Small intestine (tissue), 7 donors: ENCODE data around the gene PKP4. TPM values are rescaled to one million over a fixed set of nuclear protein-coding genes. Genes with fewer than 3 reads are reported as not detected.

ENCODE experiments used
- DNase-seq, 2 donors: peaks; one replicate each; pipeline versions ENCODE4 v3.0.0 to v3.0.0-alpha.2; 2013
- FAIRE-seq: peaks from 2 replicates; lab custom pipeline; 2012; peaks lifted over from hg19 to GRCh38; lab: Jason Lieb, UNC
- H3K27ac ChIP-seq, 3 donors: one replicate each; pipeline ENCODE4 v1.5.1; 2013; ENCODE audit warnings: low read length in 2 of 3, mild to moderate bottlenecking in 2 of 3, control low read depth in 1 of 3, inconsistent platforms in 1 of 3, low read depth in 1 of 3, moderate library complexity in 1 of 3
- H3K27me3 ChIP-seq, 3 donors: one replicate each; pipeline ENCODE4 v1.6.1; 2013; ENCODE audit warnings: low read length in 3 of 3, inconsistent platforms in 1 of 3; ENCODE audit not compliant: control insufficient read depth in 3 of 3, insufficient read depth in 3 of 3
- H3K36me3 ChIP-seq, 3 donors: one replicate each; pipeline ENCODE4 v1.6.1; 2013; ENCODE audit warnings: low read length in 3 of 3, inconsistent platforms in 1 of 3, low read depth in 1 of 3, mild to moderate bottlenecking in 1 of 3, moderate library complexity in 1 of 3; ENCODE audit not compliant: control insufficient read depth in 3 of 3, insufficient read depth in 2 of 3
- H3K4me1 ChIP-seq, 3 donors: one replicate each; pipeline ENCODE4 v1.6.1; 2013; ENCODE audit warnings: low read length in 2 of 3, inconsistent platforms in 1 of 3, low read depth in 1 of 3, mild to moderate bottlenecking in 1 of 3, moderate library complexity in 1 of 3; ENCODE audit not compliant: control insufficient read depth in 3 of 3, insufficient read depth in 2 of 3
- H3K4me3 ChIP-seq, 3 donors: one replicate each; pipeline ENCODE4 v1.5.1; 2013; ENCODE audit warnings: low read length in 3 of 3, control low read depth in 1 of 3, inconsistent platforms in 1 of 3, low read depth in 1 of 3, mild to moderate bottlenecking in 1 of 3, moderate library complexity in 1 of 3
- H3K9me3 ChIP-seq, 2 donors: one replicate each; pipeline ENCODE4 v1.6.1; 2013; ENCODE audit warnings: low read depth in 1 of 2, low read length in 1 of 2; ENCODE audit not compliant: control insufficient read depth in 2 of 2, insufficient read depth in 1 of 2
- WGBS, 3 donors: extraction: QIAGEN DNeasy Blood & Tissue Kit; methylation state at CpG; one replicate each; pipeline ENCODE4 v1.1.7; 2013; 5-methylcytosine and 5-hydroxymethylcytosine counted together
- polyA plus RNA-seq, 4 donors: library from polyadenylated mRNA; stranded (reverse) in 3 of 4; unstranded in 1 of 4; fragments of 200-250 nt in 3 of 4; fragments of 120-200 nt in 1 of 4; gene quantifications; one replicate each; pipeline versions ENCODE4 v1.2.1 to v1.2.3, GENCODE V29; 2013
- donor health status: healthy with polysubstance abuse.
- donor health status: control.
- donor health status: control.
- donor health status: Bipolar disorder and iron deficiency.
- donor health status: healthy.

PKP4 gene
- polyA plus RNA-seq, 4 donors, result 16.8 to 54.3 (median 23.3) TPM

GRCh38 chr2:158668001-158668765 lies 211.4 kb downstream of the PKP4 start:
- no peak overlapping the region for H3K4me3 ChIP-seq
- no peaks in the 10 kb centered on the region for H3K4me1 ChIP-seq
- H3K27ac ChIP-seq, result no peak overlapping the region
- H3K9me3 ChIP-seq, result no peaks in the 10 kb centered on the region
- FAIRE-seq (no peak), DNase-seq (no peak)
- peaks cover 6 to 51% (median 19%) of the 10 kb centered on the region in 3 donors for H3K36me3 ChIP-seq
- 75 to 93% (median 91%) methylated on average over 5 of the region's 5 CpGs for WGBS, 3 donors
- no peaks in the 10 kb centered on the region for H3K27me3 ChIP-seq

- H3K36me3 ChIP-seq, result peaks cover 9 to 52% (median 22%) of the 10 kb centered on the region in 3 donors
- no peaks in the 10 kb centered on the region for H3K4me1 ChIP-seq
- DNase-seq (no peak), FAIRE-seq (no peak)
- no peaks in the 10 kb centered on the region for H3K27me3 ChIP-seq
- H3K27ac ChIP-seq, result no peak overlapping the region
- 90 to 95% (median 92%) methylated on average over 3 of the region's 3 CpGs for WGBS, 3 donors
- H3K4me3 ChIP-seq, result no peak overlapping the region
- H3K9me3 ChIP-seq, result no peaks in the 10 kb centered on the region
These were observed 213.5 kb downstream of the PKP4 start for GRCh38 chr2:158670292-158670691.

- no peaks in the 10 kb centered on the region for H3K27me3 ChIP-seq
- no peak overlapping the region for H3K4me3 ChIP-seq
- 90 to 95% (median 95%) methylated on average over 19 of the region's 19 CpGs for WGBS, 3 donors
- H3K27ac ChIP-seq, result no peak overlapping the region
- no peak for DNase-seq
- H3K9me3 ChIP-seq, result no peaks in the 10 kb centered on the region
- H3K36me3 ChIP-seq, result peaks cover 8 to 59% (median 21%) of the 10 kb centered on the region in 3 donors
- H3K4me1 ChIP-seq, result no peaks in the 10 kb centered on the region
- FAIRE-seq, result no peak
These were observed 214.9 kb downstream of the PKP4 start for GRCh38 chr2:158671360-158672245.

GRCh38 chr2:158676295-158676694 lies 219.5 kb downstream of the PKP4 start:
- no peak overlapping the region for H3K27ac ChIP-seq
- DNase-seq (no peak), FAIRE-seq (no peak)
- no peaks in the 10 kb centered on the region for H3K9me3 ChIP-seq
- H3K4me3 ChIP-seq, result no peak overlapping the region
- no peaks in the 10 kb centered on the region for H3K27me3 ChIP-seq
- no peaks in the 10 kb centered on the region for H3K4me1 ChIP-seq
- 92 to 94% (median 94%) methylated on average over 3 of the region's 3 CpGs for WGBS, 3 donors
- peaks cover 9 to 51% (median 18%) of the 10 kb centered on the region in 3 donors for H3K36me3 ChIP-seq

GRCh38 chr2:158676696-158677095 lies 219.9 kb downstream of the PKP4 start:
- Histone ChIP-seq H3K36me3 (peaks cover 9 to 47% (median 18%) of the 10 kb centered on the region in 3 donors), H3K9me3 (no peaks in the 10 kb centered on the region), H3K27me3 (no peaks in the 10 kb centered on the region), H3K27ac (no peak overlapping the region), H3K4me1 (no peaks in the 10 kb centered on the region), H3K4me3 (no peak overlapping the region)
- DNase-seq (no peak), FAIRE-seq (no peak)
- 91 to 96% (median 96%) methylated on average over 7 of the region's 7 CpGs for WGBS, 3 donors

- peaks cover 9 to 44% (median 18%) of the 10 kb centered on the region in 3 donors for H3K36me3 ChIP-seq
- DNase-seq (no peak), FAIRE-seq (no peak)
- H3K9me3 ChIP-seq, result no peaks in the 10 kb centered on the region
- no peak overlapping the region for H3K27ac ChIP-seq
- no peaks in the 10 kb centered on the region for H3K4me1 ChIP-seq
- no peak overlapping the region for H3K4me3 ChIP-seq
- no peaks in the 10 kb centered on the region for H3K27me3 ChIP-seq
- WGBS, 3 donors, result 73 to 74% (median 74%) methylated on average over 4 of the region's 4 CpGs
These were observed 220.8 kb downstream of the PKP4 start for GRCh38 chr2:158677542-158677941.

- WGBS, 3 donors, result 48 to 78% (median 49%) methylated on average over 2 of the region's 2 CpGs
- Histone ChIP-seq H3K36me3 (peaks cover under 1 to 19% (median 3%) of the 10 kb centered on the region in 3 donors), H3K4me1 (no peaks in the 10 kb centered on the region), H3K4me3 (no peak overlapping the region), H3K27ac (no peak overlapping the region), H3K27me3 (peaks cover 0 to 3% (median 0%) of the 10 kb centered on the region in 3 donors), H3K9me3 (no peaks in the 10 kb centered on the region)
- DNase-seq (no peak), FAIRE-seq (no peak)
These were observed 225.1 kb downstream of the PKP4 start for GRCh38 chr2:158681816-158682215.

- FAIRE-seq (no peak), DNase-seq (no peak)
- H3K27ac ChIP-seq, result no peak overlapping the region
- no peaks in the 10 kb centered on the region for H3K9me3 ChIP-seq
- H3K27me3 ChIP-seq, result peaks cover 0 to 7% (median 0%) of the 10 kb centered on the region in 3 donors
- no peak overlapping the region for H3K4me3 ChIP-seq
- H3K36me3 ChIP-seq, result peaks cover 0 to 6% (median 0%) of the 10 kb centered on the region in 3 donors
- H3K4me1 ChIP-seq, result no peaks in the 10 kb centered on the region
- 60 to 67% (median 62%) methylated on average over 3 of the region's 3 CpGs for WGBS, 3 donors
These were observed 228.9 kb downstream of the PKP4 start for GRCh38 chr2:158685646-158686045.
